Activated T-helper 1 cell treated with Interleukin-2 at 50 U/mL for 16 hours (primary cell): ENCODE data around the gene EFNA3.
A peak's percentile ranks its signal among the peaks of the same experiment; 100 is the strongest.
"Not testable (repeated sequence)": the region's sequence is repeated elsewhere in the genome, so short reads cannot be mapped to it uniquely, and the experiment has no call there.

Source experiments
- DNase-seq: peaks from one replicate; pipeline ENCODE4 v3.0.0-alpha.2; 2020; ENCODE audit warnings: low read depth

Gene EFNA3

DNA sequence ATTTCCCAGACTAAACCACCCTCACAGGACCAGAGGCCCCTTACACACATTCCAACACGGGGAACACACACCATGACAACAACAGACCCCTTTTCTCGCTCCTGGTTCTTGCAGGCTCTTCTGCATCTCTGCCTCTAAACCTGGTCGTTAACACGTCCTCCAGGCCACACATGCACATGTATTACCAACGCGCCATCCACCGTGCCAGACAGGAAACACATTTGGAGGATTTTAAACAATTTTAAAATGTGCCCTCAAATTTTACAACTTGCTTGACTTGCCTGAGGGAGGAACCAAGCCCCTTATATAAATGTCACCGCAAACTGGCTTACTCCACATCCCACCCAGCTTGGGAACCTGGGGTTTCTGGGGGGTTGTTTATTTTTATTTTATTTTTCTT, 32.2 kb downstream of the EFNA3 start:
- no peak for DNase-seq

DNA sequence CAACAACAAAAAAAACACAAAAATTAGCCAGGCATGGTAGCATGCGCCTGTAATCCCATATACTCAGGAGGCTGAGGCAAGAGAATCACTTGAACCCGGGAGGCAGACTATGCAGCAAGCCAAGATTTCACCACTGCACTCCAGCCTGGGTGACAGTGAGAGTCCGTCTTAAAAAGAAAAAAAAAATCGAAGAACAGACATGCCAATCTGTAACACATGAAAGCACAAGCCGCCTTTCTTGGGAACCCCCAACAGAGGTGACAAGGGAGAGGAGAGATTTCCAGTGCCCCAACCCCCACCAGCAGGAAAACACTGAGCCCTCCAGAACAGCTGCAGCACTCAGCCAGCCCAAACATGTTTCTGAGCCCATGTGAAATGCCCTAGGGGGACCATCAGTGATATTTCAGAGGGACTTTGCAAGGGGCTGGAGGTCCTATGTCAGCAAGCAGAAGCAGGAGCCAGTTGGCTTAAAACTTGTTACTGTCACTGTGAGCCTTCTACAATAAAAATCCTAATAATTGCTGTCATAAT, 34.9 kb downstream of the EFNA3 start:
- no peak for DNase-seq

DNA sequence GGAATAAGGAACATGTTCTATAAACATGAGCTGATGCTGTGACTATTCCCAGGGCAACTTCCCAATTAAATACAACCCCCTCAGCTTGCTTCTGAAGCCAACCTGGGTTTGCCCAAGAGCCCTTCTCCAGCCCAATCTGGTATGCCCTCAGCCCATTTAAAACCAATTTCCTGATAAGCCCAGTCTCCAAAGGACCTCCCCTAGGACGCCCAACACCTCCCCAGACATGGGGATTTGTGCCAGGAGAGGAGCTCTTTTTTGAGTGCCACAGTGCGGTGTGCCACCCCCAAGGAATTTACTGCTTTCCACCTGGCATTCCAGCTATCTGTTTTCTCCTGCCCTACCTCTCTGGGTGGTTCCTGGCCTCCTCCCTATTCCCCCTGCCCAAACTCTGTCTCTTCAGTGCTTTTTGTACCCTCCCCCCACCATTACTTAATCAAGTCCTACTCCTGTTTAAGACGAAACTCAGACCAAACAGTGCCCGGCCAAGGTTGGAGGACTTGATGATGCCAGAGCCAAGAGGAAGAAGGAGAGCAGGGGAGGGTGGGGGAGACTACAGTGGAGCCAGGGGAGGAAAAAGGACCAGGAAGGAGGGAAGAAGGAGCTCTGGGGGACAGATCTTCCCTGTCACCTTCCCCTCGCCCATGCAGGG, 37.6 kb downstream of the EFNA3 start:
- no peak for DNase-seq

DNA sequence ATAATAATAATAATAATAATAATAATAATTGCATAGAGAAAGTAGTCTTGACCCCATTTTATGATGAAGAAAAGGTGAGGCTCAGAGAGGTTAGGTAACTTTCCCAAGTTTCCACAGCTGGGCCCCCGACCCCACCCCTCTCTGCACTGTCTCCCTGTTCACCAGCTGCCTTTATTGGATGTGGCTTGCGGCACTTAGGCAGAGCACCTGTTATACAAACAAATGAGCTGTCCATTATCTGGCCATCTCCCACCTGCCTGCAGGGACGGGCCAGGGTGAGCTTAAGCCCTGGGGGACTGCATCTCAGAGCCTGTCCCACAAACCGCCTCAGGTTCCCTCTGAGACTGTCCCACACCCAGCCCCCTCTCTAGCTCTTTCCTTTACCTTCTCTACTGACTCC, 39.0 kb downstream of the EFNA3 start:
- no peak for DNase-seq

DNA sequence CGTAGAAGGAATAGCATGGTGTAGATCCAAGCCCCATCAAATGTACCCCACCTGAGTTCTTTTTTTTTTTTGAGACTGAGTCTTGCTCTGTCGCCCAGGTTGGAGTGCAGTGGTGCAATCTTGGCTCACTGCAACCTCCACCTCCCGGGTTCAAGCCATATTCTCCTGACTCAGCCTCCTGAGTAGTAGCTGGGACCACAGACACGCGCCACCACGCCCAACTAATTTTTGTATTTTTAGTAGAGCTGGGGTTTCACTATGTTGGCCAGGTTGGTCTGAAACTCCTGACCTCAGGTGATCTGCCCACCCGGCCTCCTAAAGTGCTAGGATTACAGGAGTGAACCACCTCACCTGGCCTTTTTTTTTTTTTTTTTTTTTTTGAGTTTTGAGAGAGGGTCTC, 39.5 kb downstream of the EFNA3 start:
- not testable (repeated sequence) for DNase-seq

DNA sequence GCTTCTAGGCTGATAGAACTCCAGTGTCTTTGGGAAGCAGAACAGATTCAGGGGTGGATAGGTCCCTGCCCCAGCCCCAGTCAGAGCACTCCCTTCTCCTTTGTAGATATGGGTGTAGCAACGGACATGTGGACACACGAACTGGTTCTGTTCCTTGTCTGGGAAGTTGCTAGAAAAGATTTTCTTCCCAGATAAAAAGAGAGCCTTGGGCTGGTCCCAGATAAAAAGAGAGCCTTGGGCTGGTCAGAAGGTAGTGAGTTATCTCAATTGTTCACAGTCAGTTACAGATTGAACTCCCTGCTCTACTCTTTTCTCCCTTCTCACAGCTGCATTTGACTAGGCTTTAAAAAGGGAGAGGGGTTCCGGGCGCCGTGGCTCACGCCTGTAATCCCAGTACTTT, 41.6 kb downstream of the EFNA3 start:
- DNase-seq, result no peak

DNA sequence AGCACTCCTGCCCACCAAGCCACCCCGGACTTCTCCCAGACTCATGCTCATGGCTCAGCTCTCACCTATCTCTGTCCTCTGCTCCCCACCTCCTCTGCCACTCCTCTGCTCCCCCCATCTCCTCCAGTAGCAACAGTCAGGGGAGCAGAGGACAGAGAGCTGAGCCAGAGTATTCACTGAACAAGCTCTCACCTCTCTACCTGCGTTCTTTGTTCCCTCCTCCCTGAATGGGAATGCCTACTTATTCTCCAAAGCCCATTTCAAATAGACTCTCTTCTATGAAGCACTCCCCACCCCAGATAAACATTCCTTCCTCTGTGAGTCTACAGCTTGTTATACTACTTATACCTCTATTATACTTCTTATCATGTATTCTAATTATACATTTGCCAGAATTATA, 42.6 kb downstream of the EFNA3 start:
- no peak for DNase-seq

DNA sequence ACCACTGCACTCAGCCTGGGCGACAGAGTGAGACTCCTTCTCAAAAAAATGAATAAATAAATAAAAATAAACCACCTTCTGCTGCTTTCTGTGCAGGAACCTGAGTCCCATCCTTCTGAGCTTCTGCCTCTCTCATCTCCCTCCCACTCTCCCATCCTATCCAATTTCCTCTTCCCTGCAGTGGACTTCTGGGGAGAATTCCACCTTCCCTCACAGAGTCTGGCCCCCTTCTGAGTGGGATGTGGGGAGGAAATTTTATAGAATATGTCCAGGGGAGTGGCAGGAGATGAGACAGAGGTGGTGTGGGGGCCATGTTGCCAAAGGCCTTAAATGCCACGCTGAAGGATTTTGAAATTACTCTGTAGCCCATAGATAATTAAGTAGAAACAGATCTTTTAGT, 43.7 kb downstream of the EFNA3 start:
- no peak for DNase-seq

DNA sequence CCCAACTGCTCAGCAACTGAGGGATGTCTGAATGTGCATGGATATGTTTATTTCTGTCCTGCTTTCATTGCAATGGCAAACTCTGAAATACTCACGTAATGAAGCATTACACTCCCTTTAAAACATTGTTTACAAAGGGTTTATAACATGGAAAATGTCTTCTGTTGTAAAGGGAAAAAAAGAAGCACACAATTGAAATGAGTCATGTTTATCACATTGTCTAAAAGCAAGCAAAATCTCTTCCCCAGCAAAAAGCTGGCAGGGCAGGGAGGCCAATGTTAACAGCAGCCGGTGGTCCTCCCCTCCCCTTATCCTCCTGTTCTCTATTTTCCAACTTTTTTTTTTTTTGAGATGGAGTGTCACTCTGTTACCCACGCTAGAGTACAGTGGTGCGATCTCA, 45.2 kb downstream of the EFNA3 start:
- DNase-seq, result no peak

DNA sequence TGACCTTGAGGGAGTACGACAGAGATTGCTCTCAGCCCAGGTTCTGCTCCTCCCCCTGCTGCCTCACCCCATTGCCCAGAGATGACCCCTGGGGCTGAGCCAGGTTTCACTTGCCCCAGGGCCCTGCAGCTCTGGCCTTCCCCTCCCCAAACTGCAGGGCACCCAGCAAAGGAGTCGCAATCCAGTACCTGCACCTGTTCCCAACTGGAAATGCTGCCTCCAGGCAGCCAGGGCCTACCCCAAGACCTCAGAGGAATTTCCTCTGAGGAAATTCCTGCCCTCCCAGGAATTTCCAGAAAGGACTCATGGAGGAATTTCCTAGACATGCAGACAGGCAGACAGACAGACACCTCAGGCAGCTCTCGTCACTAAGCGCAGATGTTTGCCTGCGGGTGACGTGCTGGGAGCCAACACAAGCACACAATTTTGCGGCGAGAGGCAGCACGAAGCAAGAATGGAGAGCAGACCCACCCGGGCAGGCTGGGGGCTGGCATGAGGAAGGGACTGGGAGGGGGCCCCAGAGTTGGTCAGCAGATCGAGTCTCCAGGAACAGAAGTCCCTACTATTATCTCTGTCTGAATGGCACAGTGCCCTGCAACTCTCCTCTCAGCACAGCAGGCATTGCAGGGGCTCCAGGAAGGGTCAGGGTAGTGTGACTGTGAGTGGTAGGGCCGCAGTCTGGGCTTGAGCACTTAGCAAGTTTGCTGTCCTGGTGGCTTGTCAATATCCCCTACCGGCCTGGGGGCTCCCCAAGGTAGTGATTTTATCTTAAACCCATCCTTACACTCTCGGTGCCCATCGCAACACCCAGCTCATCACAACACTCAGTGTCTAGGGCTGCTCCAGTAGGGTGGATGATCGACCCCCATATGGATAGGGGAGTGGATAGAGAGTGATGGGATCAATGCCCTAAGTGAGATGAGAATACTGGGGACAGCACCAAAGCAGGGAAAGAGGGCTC, 46.1 kb downstream of the EFNA3 start:
- DNase-seq, result no peak

DNA sequence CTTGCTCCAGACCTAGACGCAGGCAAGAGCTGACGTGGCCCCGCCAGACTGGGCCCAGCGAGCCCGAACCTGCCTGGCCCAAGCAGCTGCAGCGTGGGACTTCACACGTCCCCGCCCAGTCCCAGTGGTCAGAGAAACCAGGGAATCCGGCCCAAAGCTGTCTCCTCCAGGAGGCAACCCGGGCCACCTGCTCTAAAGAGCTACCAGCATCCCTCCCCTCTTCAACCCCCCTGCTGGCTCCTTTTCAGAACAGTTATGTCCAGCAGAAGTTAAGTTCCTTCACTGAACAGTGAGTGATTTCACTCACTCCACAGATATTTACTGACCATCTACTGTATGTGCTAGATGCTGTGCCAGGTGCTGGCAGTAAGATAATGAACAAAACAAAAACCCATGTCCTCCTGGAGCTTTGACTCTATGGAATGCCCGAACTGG, 46.9 kb downstream of the EFNA3 start:
- DNase-seq, result no peak

DNA sequence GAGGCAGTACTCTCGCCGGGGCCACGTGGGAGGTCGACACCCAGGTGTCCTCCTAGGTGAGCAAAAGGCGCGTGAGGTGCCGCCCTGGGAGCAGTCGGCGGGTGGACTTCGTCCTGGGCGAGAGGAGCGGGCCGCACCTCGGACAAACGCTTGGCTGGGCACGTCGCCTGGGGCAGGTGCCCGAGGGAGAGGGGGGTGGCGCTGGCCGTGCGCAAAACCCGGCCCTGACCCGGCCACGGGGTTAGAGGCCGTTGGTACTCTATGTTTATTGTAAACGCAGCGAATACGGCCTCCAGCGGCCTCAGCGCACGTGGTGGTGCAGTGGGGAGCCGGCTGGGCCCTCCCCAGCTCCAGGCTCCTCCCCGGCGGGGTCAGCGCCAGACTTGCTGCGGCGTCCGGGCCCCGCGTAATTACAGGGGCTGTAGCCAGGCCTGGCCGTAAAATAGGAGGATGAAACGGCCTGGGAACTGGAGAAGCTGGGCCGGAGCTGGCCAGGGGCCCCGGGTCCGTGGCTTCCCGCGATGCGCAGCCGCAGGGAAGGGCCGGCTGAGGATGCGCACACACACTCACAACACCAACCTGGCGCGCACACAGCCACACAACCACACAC, 47.4 kb downstream of the EFNA3 start:
- DNase-seq, result no peak

DNA sequence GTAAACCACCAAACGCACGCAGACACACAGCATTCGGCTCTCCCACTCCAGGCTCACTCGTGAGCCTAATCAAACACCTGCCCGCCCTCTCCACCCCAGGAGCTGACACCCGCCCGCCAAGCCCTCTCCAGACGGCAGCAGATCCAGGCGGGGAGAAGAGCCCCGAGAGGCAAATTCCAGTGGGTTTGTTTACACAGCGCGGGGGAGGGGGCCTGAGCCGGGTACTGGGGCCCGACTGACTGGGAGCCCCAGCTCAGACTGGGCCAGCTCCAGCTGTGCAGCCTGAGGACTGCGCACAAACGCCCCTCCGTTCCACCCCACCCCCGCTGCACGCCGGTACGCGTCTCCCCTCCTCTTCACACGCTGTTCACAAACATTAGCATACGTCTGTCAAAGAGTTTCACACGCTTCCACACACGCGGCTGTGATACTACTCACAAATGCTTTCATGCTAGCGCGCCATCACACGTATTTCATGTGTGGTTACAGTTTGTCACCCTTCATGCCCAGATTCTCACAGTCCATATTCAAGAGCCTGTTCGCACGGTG, 48.0 kb downstream of the EFNA3 start:
- DNase-seq, result no peak

DNA sequence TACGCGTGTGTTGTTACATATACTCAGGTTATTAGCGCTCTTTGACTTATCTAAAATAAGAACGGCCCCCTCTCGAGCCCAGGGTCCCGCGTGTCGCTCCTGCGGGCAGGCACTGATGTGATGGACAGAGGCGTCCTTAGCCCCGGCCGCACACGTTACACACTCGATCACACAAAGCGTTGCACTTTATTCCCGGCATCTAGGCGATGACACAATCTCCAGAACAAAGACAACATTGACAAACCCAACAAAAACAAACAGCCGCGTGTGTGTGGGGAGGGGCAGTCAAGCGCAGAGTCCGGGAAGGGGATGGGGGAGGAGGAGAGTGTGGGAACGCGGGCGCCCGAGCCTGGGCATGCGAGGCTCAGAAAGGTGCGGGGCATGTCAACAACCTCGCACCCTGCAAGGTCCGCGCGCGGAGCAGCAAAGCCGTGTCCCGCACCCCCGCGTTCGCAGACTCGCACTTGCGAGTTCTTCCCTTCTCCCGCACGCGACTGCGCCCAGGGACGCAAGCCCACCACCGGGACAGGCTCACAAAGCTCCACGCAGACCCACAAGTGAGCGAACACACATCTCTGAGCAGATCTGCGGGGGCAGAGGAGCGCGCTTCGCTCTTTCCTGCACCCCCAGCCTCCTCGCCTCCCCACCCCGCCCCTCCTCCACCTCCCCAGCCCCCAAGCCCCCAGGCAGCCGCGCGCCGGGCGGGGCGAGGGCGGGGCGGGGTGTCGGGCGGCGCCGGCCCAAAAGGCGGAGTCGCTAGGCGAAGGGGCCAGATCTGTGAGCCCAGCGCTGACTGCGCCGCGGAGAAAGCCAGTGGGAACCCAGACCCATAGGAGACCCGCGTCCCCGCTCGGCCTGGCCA, 48.7 kb downstream of the EFNA3 start, which contains the start of gene EFNA1:
EFNA1 (plus strand) TSS at position 772 of the 862 bp plus-strand sequence. CDS start 102 bp downstream, outside the sequence.
- DNase-seq, result peak; percentile 27

DNA sequence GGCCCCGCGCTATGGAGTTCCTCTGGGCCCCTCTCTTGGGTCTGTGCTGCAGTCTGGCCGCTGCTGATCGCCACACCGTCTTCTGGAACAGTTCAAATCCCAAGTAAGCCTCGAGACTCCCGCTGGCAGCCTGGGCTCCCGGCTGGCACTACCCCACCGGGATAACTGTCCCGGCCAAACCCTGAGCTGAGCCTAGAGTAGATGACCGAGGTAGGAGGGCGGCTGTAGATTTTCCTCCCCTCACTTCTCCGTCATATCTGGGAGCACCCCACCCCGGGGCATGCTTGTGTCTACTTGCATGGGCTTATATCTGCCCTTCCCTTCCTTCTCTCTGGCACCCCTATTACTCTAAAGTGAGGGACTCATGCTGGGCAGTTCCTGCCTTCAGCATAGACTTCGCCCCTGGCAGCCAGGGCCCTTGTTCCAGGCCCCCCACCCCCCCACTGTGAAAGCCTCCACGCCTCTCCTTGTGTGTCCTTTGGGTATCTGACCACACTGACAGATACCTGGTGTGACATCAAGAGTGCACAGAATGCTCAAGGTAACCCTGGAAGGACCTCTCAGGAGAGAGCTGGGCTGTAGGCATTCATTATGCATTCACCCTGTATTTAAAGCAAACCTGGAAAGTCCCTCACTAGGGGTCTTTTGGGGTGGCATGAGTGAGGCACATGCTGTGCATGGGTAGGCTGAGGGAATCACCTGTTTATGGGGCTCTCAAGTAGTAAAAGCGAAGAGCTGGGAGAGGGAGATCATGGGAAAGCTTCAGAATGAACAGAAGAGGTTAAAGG, 49.5 kb downstream of the EFNA3 start:
- no peak for DNase-seq

DNA sequence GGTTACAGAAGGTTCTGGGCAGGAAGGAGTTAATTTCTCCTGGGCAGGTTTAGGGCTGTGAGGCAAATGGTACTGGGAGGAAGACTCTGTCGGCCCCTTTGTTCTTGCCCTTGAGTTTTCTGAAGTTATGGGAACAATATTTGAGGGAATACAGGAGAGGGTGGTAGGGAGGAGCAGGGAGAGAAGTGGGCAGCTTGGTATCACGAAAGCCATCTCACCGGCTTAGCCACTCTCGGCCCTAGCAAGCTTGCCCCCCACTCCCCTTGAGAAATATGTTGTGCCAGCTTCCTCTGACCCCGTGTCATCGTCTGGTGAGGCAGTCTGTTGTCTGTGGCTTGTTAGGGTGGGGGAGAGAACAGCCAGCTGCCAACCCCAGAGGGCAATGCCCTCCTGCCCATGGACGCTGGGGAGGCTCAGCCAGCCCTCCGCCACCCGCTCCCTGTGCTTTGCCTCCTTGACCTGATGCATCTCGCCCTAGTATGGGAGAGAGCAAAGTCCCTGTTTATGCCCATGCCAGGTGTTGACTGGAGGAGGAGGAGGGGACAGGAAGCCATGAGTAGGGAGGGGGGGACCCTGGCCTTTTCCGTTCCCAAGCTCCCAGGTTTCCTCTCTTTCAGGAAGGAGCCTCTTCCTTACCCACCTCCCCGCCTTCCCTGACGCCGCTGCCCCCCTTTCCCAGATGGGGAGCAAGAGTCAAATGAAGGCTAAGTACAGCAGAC, 50.3 kb downstream of the EFNA3 start:
- DNase-seq, result no peak

DNA sequence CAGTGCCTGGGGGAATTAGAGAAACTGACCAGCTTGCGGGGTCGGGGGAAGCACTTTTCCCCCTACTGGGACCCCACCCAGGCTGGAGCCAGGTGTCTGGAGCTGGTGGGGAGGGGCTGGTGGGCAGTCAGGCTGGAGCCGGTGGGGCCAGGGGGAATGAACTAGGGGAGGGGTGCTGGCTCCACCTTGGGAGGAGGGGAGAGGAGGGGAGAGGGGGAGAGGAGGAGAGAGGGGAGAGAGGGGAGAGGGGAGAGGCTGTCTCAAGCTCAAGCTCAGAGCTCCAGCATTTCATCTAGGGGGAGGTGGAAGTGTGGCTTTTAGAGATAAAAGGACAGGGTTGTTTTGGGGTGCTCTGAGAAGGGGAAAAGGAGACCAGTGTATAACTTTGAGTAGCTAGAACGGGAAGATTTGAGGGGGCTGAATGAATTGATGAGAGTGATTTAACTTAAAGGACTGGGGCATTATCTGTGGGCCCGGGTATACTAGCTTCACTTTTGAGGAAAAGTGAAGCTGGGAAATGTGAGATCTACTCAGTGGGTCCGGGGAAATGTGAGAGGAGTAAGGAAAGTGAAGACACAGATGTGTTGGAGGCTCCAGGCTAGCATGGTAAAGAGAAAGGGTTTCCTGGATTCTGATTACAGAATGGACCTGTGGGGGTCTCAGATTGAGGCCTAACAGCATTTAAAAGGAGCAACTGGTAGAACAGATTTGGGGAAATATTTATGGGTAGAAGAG, 51.8 kb downstream of the EFNA3 start:
- no peak for DNase-seq

DNA sequence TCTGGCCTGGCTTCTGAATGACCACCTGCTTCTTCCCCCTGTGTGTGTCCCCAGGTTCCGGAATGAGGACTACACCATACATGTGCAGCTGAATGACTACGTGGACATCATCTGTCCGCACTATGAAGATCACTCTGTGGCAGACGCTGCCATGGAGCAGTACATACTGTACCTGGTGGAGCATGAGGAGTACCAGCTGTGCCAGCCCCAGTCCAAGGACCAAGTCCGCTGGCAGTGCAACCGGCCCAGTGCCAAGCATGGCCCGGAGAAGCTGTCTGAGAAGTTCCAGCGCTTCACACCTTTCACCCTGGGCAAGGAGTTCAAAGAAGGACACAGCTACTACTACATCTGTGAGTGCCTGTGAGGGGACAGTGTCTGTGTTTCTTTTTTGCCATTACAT, 52.6 kb downstream of the EFNA3 start:
- no peak for DNase-seq

DNA sequence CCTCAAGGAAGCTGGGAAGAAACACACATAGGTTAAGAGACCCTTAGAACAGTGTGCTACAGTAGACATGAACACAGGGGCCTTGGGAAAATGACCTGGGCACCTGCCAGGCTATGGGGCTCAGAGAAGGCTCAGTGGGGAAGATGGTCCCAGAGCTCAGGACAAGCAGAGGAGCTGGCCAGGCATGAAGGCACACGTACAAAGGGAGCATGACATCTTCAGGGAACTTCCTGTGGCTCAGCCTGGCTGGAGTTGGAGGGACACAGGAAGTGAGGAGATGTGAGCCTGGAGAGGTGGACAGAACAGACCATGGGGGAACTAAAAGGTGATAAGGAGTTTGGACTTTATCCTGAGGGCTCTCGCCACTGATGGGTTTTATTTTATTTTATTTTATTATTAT, 53.2 kb downstream of the EFNA3 start:
- no peak for DNase-seq
